IMR-90 (cell line): ENCODE data around the gene ZNF503.

ENCODE experiments used
- BHLHE40 ChIP-seq: fragments of 150-350 bp; IDR thresholded peaks from 2 replicates; pipeline ENCODE4 v1.6.1; 2016; ENCODE audit warnings: mild to moderate bottlenecking, low read depth, low read length
- CEBPB ChIP-seq: IDR thresholded peaks from 2 replicates; pipeline ENCODE4 v1.6.1; 2012; ENCODE audit warnings: low read depth, low read length, improper control_type of control experiment
- CTCF ChIP-seq: conservative IDR thresholded peaks from 2 replicates; pipeline ENCODE4 v1.5.1; 2012; ENCODE audit warnings: mild to moderate bottlenecking, low read depth, low read length, improper control_type of control experiment
- FOS ChIP-seq: fragments of 150-350 bp; IDR thresholded peaks from 2 replicates; pipeline ENCODE4 v1.6.1; 2016; ENCODE audit warnings: low read depth, low read length
- MAFK ChIP-seq: IDR thresholded peaks from 2 replicates; pipeline ENCODE4 v1.6.1; 2012; ENCODE audit warnings: low read depth, low read length, improper control_type of control experiment
- MXI1 ChIP-seq: IDR thresholded peaks from 2 replicates; pipeline ENCODE4 v1.6.1; 2012; ENCODE audit warnings: low read depth, mild to moderate bottlenecking, low read length, moderate library complexity, borderline replicate concordance
- RFX5 ChIP-seq: IDR thresholded peaks from 2 replicates; pipeline ENCODE4 v1.8.0; 2012; ENCODE audit warnings: low read depth, mild to moderate bottlenecking, low read length, moderate library complexity

- TF ChIP-seq BHLHE40, result no peak
- TF ChIP-seq CTCF, result no peak
- TF ChIP-seq MAFK, result no peak
- no peak for TF ChIP-seq CEBPB
- no peak for TF ChIP-seq FOS
- no peak for TF ChIP-seq MXI1
- no peak for TF ChIP-seq RFX5
Measured at GRCh38 chr10:75439811-75440210, 38.2 kb upstream of the ZNF503 start.
